ENCODE results near the gene DEPDC7. TPM values are rescaled to one million over a fixed set of nuclear protein-coding genes. Genes with fewer than 3 reads are reported as not detected.

DEPDC7 gene
- total and polyA plus RNA-seq, 2 of the 8 experiments (the other 6 are each of a cell fraction or from before 2014, with no cell fraction given) = 3.1 to 7.6 TPM

DNA sequence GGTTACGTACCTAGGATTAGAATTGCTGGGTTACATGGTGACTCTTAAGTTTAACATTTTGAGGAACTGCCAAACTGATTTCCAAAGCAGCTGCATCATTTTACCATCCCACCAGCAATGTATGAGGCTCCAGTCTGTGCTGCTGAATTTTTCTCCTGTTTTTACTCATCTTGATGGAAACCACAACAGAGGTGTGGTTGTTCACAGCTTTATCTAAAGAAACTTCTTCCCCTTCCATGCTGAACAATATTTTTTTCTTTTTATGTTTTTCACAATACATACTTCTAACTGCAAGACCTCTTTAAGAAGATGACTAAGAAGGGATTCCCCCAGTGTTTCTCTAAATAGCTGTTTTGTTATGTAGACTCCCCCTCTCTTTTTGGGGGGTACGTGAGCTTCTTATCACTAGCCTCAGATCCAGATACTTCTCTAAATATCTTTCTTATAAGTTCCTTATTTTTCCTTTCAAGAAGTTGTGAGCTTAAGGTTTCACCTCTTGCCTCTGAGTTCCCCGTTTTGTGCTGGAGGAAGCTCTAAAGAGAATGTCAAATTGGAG, 47.7 kb downstream of the DEPDC7 start:
- POLR2A ChIA-PET (ENCODE audit: partially characterized antibody) = interaction anchor here (0.7 to 1.5 kb wide), 2 partner anchors 12 to 15 kb away, joined by 3 to 5 read pairs; no protein-coding TSS in a partner anchor
- H2BK120ac ChIP-seq (replicated peaks; ENCODE audit: low read depth, low read length) = no peak overlapping the region
- CTCF ChIA-PET (ENCODE audit: partially characterized antibody) = interaction anchor here (0.7 to 4.3 kb wide), 9 partner anchors 8 to 349 kb away, joined by 3 to 28 read pairs (median 4); no protein-coding TSS in a partner anchor
- no peak overlapping the region for H3K27ac ChIP-seq (ENCODE audit: low read depth, low read length)
- H3K4ac ChIP-seq (replicated peaks; ENCODE audit: insufficient read length, low read depth, low read length) = no peak overlapping the region
- no peak overlapping the region for H3K14ac ChIP-seq (ENCODE audit: insufficient read length)
- DNase-seq (ENCODE audit: low read depth in 1 of 2, low spot score in 2 of 2) (no peak), FAIRE-seq (no peak)
- H4K20me1 ChIP-seq (replicated peaks in 1 of 2; ENCODE audit: control insufficient read depth in 1 of 2, insufficient read depth in 2 of 2, low read length in 2 of 2) = peaks cover 0 to 4% of the 10 kb centered on the region in 2 experiments
- H2AFZ ChIP-seq (ENCODE audit: low read length) = no peak overlapping the region
- H4K5ac ChIP-seq (ENCODE audit: insufficient read length, low read depth, low read length) = no peak overlapping the region
- H3K79me2 ChIP-seq (ENCODE audit: control insufficient read depth in 1 of 2, insufficient read depth in 2 of 2, low read length in 2 of 2) = no peaks in the 10 kb centered on the region
- H2BK20ac ChIP-seq (ENCODE audit: low read length) = no peak overlapping the region
- peaks cover 3 to 22% (median 8%) of the 10 kb centered on the region in 4 experiments; a peak in 6 of 8 replicates for H3K36me3 ChIP-seq (ENCODE audit: control insufficient read depth in 2 of 4, insufficient read depth in 4 of 4, low read length in 3 of 4)
- H4K91ac ChIP-seq (replicated peaks; ENCODE audit: insufficient read length, low read length) = no peak overlapping the region
- no peak overlapping the region for H2BK15ac ChIP-seq (ENCODE audit: low read length)
- H3K4me1 ChIP-seq (replicated peaks in 1 of 4; ENCODE audit: control insufficient read depth in 3 of 4, insufficient read depth in 4 of 4, low read length in 3 of 4) = no peaks in the 10 kb centered on the region
- no peak overlapping the region for H3K56ac ChIP-seq (replicated peaks; ENCODE audit: insufficient read length, low read depth, low read length)
- H3K23ac ChIP-seq (ENCODE audit: insufficient read length) = no peak overlapping the region
- no peak overlapping the region for H2BK12ac ChIP-seq (ENCODE audit: low read depth, low read length)
- H3K4me2 ChIP-seq (ENCODE audit: insufficient read depth in 1 of 2, low read depth in 2 of 2, low read length in 2 of 2) = no peak overlapping the region
- no peak for TF ChIP-seq CEBPB (IDR thresholded peaks at IDR 0.05; ENCODE audit: low read depth, low read length)
- TF ChIP-seq BACH1 (IDR thresholded peaks at IDR 0.05; ENCODE audit: low read length) = no peak
- TF ChIP-seq TAF7 (optimal IDR thresholded peaks at IDR 0.05; ENCODE audit: borderline replicate concordance, low read depth, low read length) = no peak
- no peak for TF ChIP-seq MAFK (IDR thresholded peaks at IDR 0.05; ENCODE audit: low read depth, low read length)
- TF ChIP-seq SIRT6 (IDR thresholded peaks at IDR 0.05; ENCODE audit: low read length) = no peak
- TF ChIP-seq RAD21 (IDR thresholded peaks at IDR 0.05 in 1 of 2, conservative IDR thresholded peaks at IDR 0.05 in 1 of 2; ENCODE audit: low read depth in 2 of 2, low read length in 2 of 2) = no peak
- TF ChIP-seq TCF12 (IDR thresholded peaks at IDR 0.05; ENCODE audit: low read depth, low read length) = no peak
- no peak for TF ChIP-seq RXRA (IDR thresholded peaks at IDR 0.05; ENCODE audit: insufficient read depth, low read depth, low read length)
- TF ChIP-seq, protein P1, sequence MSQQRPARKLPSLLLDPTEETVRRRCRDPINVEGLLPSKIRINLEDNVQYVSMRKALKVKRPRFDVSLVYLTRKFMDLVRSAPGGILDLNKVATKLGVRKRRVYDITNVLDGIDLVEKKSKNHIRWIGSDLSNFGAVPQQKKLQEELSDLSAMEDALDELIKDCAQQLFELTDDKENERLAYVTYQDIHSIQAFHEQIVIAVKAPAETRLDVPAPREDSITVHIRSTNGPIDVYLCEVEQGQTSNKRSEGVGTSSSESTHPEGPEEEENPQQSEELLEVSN (IDR thresholded peaks at IDR 0.05) = no peak
- no peak for TF ChIP-seq YY1 (IDR thresholded peaks at IDR 0.05; ENCODE audit: low read depth, low read length)
- TF ChIP-seq CREB1 (IDR thresholded peaks at IDR 0.05) = no peak
- WGBS, 2 experiments (ENCODE audit: extremely low coverage in 1 of 2, insufficient coverage in 1 of 2, insufficient read length in 1 of 2, insufficient replicate concordance in 2 of 2, low coverage in 1 of 2, low lambda C conversion rate in 2 of 2, missing lambda C conversion rate in 1 of 2) = 90% methylated on average over 3 of the region's 3 CpGs; no CpG with 5 or more reads in 1 of the 2 experiments
- no peak overlapping the region for H4K8ac ChIP-seq (ENCODE audit: extremely low read depth, insufficient read depth, low read length)
- H2BK5ac ChIP-seq (ENCODE audit: low read depth, low read length) = no peak overlapping the region
- H3K27me3 ChIP-seq (replicated peaks in 1 of 4; ENCODE audit: control insufficient read depth in 3 of 4, extremely low read depth in 1 of 4, insufficient read depth in 3 of 4, low read length in 3 of 4) = no peaks in the 10 kb centered on the region
- no peaks in the 10 kb centered on the region for H3K9me3 ChIP-seq (ENCODE audit: insufficient read depth in 2 of 2, low read depth in 1 of 2, low read length in 1 of 2)
- no peak overlapping the region for H3K18ac ChIP-seq (ENCODE audit: extremely low read depth, low read length)
- no peaks in the 10 kb centered on the region for H3K23me2 ChIP-seq (ENCODE audit: low read depth, low read length)
- H3K79me1 ChIP-seq (ENCODE audit: low read depth, low read length) = no peaks in the 10 kb centered on the region
- no peak overlapping the region for H2AK5ac ChIP-seq (ENCODE audit: low read depth, low read length)
- H3K4me3 ChIP-seq (ENCODE audit: extremely low read depth in 1 of 4, insufficient read depth in 2 of 4, low read depth in 3 of 4, low read length in 4 of 4) = no peak overlapping the region
- no peak overlapping the region for H3K9ac ChIP-seq (replicated peaks in 1 of 4; ENCODE audit: extremely low read depth in 1 of 4, low read depth in 3 of 4, low read length in 3 of 4)

Data from H1 (cell line).